PFSK-1 (cell line): ENCODE data around the gene KSR2.

Experiments
- FOXP2 ChIP-seq: optimal IDR thresholded peaks from 2 replicates; pipeline ENCODE3; 2011; ENCODE audit warnings: borderline replicate concordance, control low read depth, inconsistent platforms; ENCODE audit not compliant: insufficient read depth; ENCODE audit errors: extremely low read length, extremely low read depth
- POLR2AphosphoS5 ChIP-seq: IDR thresholded peaks from 2 replicates; pipeline ENCODE4 v1.6.1; 2012; ENCODE audit warnings: low read depth, mild to moderate bottlenecking, control low read depth, low read length, moderate library complexity
- SIN3A ChIP-seq: IDR thresholded peaks from 2 replicates; pipeline ENCODE4 v1.6.1; 2012; ENCODE audit warnings: mild to moderate bottlenecking, low read length, moderate library complexity, borderline replicate concordance; ENCODE audit not compliant: insufficient read depth
- TAF1 ChIP-seq: IDR thresholded peaks from 2 replicates; pipeline ENCODE4 v1.6.1; 2012; ENCODE audit warnings: low read length, control low read depth, borderline replicate concordance; ENCODE audit not compliant: insufficient read depth
- TF ChIP-seq, protein P1 (sequence below), 2 experiments: IDR thresholded peaks; 2 replicates each; pipeline versions ENCODE4 v1.6.1 to v1.8.0; 2011 to 2012; ENCODE audit warnings: low read depth in 2 of 2, low read length in 2 of 2, control low read depth in 1 of 2, inconsistent platforms in 1 of 2, mild to moderate bottlenecking in 1 of 2, moderate library complexity in 1 of 2; ENCODE audit not compliant: insufficient read depth in 1 of 2

The KSR2 gene

DNA sequence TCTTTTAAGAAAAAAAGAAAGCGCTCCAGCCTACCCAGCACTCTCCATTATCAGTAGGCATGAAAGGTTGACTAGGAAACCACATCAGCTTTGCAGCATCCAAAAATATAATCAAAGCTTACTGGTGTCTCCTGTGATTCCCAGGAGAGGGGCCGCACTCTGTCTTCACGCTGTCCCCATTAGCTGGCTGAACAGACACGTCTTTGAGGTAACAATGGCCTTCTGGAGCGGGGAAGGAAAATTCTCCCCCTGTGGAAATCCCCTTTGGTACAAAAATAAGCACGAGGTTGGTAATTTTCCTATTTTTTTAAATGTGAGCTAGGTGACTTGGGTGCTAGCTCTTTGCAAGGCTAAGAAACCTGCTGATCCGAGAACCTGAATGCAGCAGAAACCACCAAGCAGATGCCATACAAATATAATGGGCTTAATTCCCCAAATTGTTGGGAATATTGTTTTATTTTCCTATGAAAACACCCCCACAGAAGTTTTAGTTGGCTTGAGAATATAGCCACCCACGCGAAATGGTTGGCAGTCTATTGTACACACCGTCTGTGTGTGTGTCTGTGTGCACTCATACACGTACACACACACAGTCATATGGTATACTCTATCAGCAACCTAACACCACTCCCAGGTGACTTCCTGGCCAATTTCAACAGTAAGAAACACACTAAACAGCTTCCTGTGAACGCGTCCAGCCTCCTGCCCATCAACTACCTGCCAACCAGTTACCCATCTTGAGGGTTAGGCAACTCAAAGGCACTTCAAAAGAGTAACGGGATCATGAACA lies 71.2 kb downstream of the KSR2 start:
- TF ChIP-seq TAF1 = no peak
- TF ChIP-seq, protein P1, sequence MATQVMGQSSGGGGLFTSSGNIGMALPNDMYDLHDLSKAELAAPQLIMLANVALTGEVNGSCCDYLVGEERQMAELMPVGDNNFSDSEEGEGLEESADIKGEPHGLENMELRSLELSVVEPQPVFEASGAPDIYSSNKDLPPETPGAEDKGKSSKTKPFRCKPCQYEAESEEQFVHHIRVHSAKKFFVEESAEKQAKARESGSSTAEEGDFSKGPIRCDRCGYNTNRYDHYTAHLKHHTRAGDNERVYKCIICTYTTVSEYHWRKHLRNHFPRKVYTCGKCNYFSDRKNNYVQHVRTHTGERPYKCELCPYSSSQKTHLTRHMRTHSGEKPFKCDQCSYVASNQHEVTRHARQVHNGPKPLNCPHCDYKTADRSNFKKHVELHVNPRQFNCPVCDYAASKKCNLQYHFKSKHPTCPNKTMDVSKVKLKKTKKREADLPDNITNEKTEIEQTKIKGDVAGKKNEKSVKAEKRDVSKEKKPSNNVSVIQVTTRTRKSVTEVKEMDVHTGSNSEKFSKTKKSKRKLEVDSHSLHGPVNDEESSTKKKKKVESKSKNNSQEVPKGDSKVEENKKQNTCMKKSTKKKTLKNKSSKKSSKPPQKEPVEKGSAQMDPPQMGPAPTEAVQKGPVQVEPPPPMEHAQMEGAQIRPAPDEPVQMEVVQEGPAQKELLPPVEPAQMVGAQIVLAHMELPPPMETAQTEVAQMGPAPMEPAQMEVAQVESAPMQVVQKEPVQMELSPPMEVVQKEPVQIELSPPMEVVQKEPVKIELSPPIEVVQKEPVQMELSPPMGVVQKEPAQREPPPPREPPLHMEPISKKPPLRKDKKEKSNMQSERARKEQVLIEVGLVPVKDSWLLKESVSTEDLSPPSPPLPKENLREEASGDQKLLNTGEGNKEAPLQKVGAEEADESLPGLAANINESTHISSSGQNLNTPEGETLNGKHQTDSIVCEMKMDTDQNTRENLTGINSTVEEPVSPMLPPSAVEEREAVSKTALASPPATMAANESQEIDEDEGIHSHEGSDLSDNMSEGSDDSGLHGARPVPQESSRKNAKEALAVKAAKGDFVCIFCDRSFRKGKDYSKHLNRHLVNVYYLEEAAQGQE (IDR thresholded peaks at IDR 0.05; ENCODE audit: insufficient read depth in 1 of 2, low read depth in 2 of 2, low read length in 2 of 2) = no peak
- TF ChIP-seq POLR2AphosphoS5 = no peak
- TF ChIP-seq SIN3A = no peak
- no peak for TF ChIP-seq FOXP2

DNA sequence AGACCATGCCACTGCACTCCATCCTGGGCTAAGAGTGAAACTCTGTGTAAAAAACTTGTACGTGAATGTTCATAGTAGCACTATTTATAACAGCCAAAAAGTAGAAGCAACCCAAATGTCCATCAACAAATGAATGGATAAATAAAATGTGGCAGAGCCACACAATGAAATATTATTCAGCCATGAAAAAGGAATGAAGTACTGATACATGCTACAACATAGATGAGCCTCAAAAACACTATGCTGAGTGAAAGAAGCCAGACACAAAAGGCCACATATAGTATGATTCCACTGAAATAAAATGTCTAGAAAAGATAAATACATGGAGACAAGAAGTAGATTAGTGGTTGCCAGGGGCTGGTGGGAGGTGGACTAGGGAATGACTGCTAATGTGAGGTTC lies 72.8 kb downstream of the KSR2 start:
- TF ChIP-seq, protein P1 (IDR thresholded peaks at IDR 0.05; ENCODE audit: insufficient read depth in 1 of 2, low read depth in 2 of 2, low read length in 2 of 2) = no peak
- TF ChIP-seq POLR2AphosphoS5 = no peak
- no peak for TF ChIP-seq FOXP2
- TF ChIP-seq SIN3A = no peak
- TF ChIP-seq TAF1 = no peak

DNA sequence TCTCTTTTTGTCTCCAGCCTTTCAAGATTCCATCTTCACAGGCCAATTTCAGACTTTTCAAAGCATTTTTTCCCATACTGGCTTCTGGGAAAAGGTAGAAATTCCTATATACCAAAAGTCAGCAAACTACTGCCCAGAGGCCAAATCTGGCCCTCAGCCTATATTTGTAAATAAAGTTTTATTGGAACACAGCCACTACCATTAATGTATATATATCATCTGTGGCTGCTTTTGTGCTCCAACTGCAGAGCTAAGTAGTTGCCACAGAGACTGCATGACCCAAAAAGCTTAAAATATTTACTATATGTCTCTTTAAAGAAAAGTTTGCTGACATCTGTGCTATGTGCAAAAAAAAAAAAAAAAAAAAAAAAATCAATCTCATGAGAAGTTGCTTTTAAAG lies 76.3 kb downstream of the KSR2 start:
- TF ChIP-seq TAF1 (no peak), POLR2AphosphoS5 (no peak), FOXP2 (no peak), SIN3A (no peak)
- TF ChIP-seq, protein P1 (IDR thresholded peaks at IDR 0.05; ENCODE audit: insufficient read depth in 1 of 2, low read depth in 2 of 2, low read length in 2 of 2) = no peak

DNA sequence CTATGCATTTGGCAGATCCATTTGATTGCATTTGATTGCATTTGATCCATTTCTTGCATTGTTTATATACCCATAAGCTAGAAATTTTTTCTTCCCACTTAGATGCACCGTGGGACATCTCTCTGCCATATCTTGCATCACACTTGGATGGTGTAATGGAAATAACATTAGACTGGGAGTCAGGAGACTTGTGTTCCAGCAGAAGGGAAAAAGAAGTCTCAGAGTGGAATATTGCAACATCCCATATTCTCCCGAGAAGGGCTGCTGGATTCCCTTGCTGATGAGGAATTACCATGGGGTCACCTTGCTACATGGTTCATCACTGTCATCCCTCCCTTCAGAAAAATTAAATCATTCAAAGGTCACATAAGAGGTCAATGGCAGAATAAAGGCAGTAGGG lies 78.1 kb downstream of the KSR2 start:
- TF ChIP-seq FOXP2 (no peak), TAF1 (no peak), POLR2AphosphoS5 (no peak)

DNA sequence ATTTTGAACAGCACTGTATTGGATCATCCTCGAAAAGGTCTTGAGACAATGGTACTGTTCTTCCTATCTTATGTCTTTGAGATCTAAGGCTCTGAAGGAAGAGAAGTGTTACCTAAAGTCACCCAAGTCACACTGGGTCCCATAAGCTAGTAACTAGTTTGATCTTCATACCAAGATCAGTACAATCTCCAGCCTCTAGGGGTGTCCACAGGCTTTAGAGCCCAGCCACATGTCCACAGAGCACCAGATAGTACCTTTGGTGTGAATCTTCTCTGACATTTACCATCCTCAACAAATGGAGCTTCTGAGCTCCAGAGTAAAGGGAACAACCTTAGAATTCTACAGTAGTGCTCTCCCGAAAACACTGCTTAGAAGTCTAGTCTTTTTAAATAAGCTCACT lies 78.7 kb downstream of the KSR2 start:
- no peak for TF ChIP-seq FOXP2
- TF ChIP-seq POLR2AphosphoS5 = no peak
- TF ChIP-seq TAF1 = no peak
- no peak for TF ChIP-seq SIN3A
- TF ChIP-seq, protein P1 (IDR thresholded peaks at IDR 0.05; ENCODE audit: insufficient read depth in 1 of 2, low read depth in 2 of 2, low read length in 2 of 2) = no peak
